ENCODE data around the gene SFN. TPM values are rescaled to one million over a fixed set of nuclear protein-coding genes. Genes with fewer than 3 reads are reported as not detected.
"Not testable (repeated sequence)": the region's sequence is repeated elsewhere in the genome, so short reads cannot be mapped to it uniquely, and the experiment has no call there.

Gene SFN
- total RNA-seq, 2 donors from 2014 or later, result 0.86 to 2.2 TPM

- Mint-ChIP-seq H3K27me3 (ENCODE audit: low read depth) (no peaks in the 10 kb centered on the region), H3K4me1 (ENCODE audit: low read depth) (peaks cover 25% of the 10 kb centered on the region), H3K9me3 (no peaks in the 10 kb centered on the region), H3K36me3 (ENCODE audit: insufficient read depth in 2 of 2) (no peaks in the 10 kb centered on the region), H3K4me3 (peak overlapping the region in 1 of 2 donors; percentile 38), H3K27ac (no peak overlapping the region)
- DNase-seq (no peak), ATAC-seq (replicated peaks in 1 of 2) (no peak)
These were observed 1.7 kb upstream of the SFN start for GRCh38 chr1:26861286-26861701.

DNA sequence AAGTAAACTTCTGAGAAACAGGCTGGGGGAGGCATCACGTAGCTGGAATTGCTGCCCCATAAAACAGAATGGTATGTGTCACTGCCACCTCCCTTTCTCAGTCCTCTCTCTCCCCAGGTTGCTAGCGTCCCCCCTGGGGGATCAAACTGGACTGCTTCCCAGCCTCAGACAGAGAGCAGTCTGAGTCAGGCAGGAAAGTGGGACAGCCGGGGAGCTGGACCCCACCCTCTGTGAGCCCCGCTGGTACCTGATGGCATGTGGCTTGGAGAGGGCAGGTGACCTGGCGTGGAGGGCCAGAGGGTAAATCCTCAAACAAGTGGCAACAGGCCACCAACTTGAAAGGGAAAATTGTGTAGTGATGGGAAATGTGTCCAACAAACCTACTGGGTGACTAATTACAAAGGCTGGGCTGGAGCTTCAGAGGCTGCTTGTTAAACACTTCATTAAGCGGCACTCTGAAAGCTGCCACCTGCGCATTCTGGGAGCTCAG, 1.0 kb upstream of the SFN start:
- ATAC-seq (replicated peaks in 1 of 2) (no peak), DNase-seq (no peak)
- no peaks in the 10 kb centered on the region for H3K9me3 Mint-ChIP-seq
- H3K4me1 Mint-ChIP-seq (ENCODE audit: low read depth), result peaks cover 25% of the 10 kb centered on the region
- H3K27me3 Mint-ChIP-seq (ENCODE audit: low read depth), result no peaks in the 10 kb centered on the region
- H3K27ac Mint-ChIP-seq, result no peak overlapping the region
- peak overlapping the region in 1 of 2 donors; percentile 13 for H3K4me3 Mint-ChIP-seq
- no peaks in the 10 kb centered on the region for H3K36me3 Mint-ChIP-seq (ENCODE audit: insufficient read depth in 2 of 2)

DNA sequence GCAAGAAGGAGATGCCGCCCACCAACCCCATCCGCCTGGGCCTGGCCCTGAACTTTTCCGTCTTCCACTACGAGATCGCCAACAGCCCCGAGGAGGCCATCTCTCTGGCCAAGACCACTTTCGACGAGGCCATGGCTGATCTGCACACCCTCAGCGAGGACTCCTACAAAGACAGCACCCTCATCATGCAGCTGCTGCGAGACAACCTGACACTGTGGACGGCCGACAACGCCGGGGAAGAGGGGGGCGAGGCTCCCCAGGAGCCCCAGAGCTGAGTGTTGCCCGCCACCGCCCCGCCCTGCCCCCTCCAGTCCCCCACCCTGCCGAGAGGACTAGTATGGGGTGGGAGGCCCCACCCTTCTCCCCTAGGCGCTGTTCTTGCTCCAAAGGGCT, 732 bp downstream of the SFN start:
- no peak for ATAC-seq (replicated peaks in 1 of 2)

GRCh38 chr1:26864610-26865480, 1.9 kb downstream of the SFN start:
- Mint-ChIP-seq H3K27ac (peak overlapping the region; percentile 86), H3K4me3 (peak overlapping the region; percentile 96 to 98)

More for the DNA sequence above, 732 bp downstream of the SFN start:
- no peaks in the 10 kb centered on the region for H3K27me3 Mint-ChIP-seq (ENCODE audit: low read depth)
- H3K9me3 Mint-ChIP-seq, result no peaks in the 10 kb centered on the region
- no peak for DNase-seq
- H3K4me3 Mint-ChIP-seq, result peak overlapping the region; percentile 96 to 98
- H3K4me1 Mint-ChIP-seq (ENCODE audit: low read depth), result peaks cover 25% of the 10 kb centered on the region
- no peaks in the 10 kb centered on the region for H3K36me3 Mint-ChIP-seq (ENCODE audit: insufficient read depth in 2 of 2)
- no peak overlapping the region for H3K27ac Mint-ChIP-seq

DNA sequence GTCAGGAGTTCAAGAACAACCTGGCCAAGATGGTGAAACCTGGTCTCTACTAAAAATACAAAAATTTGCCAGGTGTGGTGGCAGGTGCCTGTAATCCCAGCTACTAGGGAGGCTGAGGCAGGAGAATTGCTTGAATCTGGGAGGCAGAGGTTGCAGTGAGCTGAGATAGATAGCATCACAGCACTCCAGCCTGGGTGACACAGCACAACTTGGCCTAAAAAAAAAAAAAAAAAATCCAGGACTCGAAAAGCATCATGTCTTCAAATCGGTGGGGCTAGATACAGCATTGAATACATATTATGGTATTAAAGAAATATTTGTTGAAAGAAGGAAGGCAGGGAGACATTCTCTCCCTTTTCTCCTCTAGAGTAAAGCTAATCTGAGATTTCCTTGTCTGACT, 10.1 kb downstream of the SFN start:
- not testable (repeated sequence) for H3K27ac Mint-ChIP-seq; H3K4me1 Mint-ChIP-seq (ENCODE audit: low read depth)

More at GRCh38 chr1:26864610-26865480, 1.9 kb downstream of the SFN start:
- ATAC-seq (replicated peaks in 1 of 2) (peak; percentile 95 to 97), DNase-seq (peak; percentile 97 to 98)
- H3K36me3 Mint-ChIP-seq (ENCODE audit: insufficient read depth in 2 of 2), result no peaks in the 10 kb centered on the region
- no peaks in the 10 kb centered on the region for H3K27me3 Mint-ChIP-seq (ENCODE audit: low read depth)
- no peaks in the 10 kb centered on the region for H3K9me3 Mint-ChIP-seq
- peaks cover 25% of the 10 kb centered on the region for H3K4me1 Mint-ChIP-seq (ENCODE audit: low read depth)

DNA sequence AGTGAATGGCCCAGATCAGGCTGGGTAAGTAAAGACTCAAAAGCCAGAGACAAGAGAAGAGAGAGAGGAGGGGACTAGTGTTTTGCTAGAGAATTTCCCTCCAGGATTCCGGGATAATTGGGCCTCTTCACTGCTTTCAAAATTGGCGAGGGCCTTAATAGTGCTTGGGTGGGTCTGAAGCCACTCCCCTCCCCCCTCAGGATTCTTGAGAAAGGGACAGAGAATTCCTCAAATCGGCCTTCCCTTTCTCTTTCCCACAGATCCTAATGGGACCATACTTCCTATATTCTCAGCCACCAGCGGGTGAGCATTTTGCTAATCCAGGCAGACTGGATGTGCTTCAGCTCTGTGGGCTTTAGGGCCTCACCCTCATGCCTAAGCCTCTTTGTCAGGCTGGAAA, 11.9 kb downstream of the SFN start:
- Mint-ChIP-seq H3K4me3 (no peak overlapping the region), H3K27me3 (ENCODE audit: low read depth) (no peaks in the 10 kb centered on the region), H3K36me3 (ENCODE audit: insufficient read depth in 2 of 2) (peaks cover 0 to 4% of the 10 kb centered on the region in 2 donors), H3K27ac (no peak overlapping the region), H3K4me1 (ENCODE audit: low read depth) (no peaks in the 10 kb centered on the region), H3K9me3 (no peaks in the 10 kb centered on the region)
- no peak for DNase-seq
- ATAC-seq (replicated peaks in 1 of 2), result no peak

More for the DNA sequence above, 10.1 kb downstream of the SFN start:
- not testable (repeated sequence) for H3K4me3 Mint-ChIP-seq; ATAC-seq (replicated peaks in 1 of 2); DNase-seq; H3K9me3 Mint-ChIP-seq; H3K36me3 Mint-ChIP-seq (ENCODE audit: insufficient read depth in 2 of 2); H3K27me3 Mint-ChIP-seq (ENCODE audit: low read depth)

GRCh38 chr1:26877326-26877725, 14.4 kb downstream of the SFN start:
- H3K4me3 Mint-ChIP-seq, result no peak overlapping the region
- H3K4me1 Mint-ChIP-seq (ENCODE audit: low read depth), result no peaks in the 10 kb centered on the region
- DNase-seq (no peak), ATAC-seq (replicated peaks in 1 of 2) (no peak)
- H3K36me3 Mint-ChIP-seq (ENCODE audit: insufficient read depth in 2 of 2), result peaks cover 2 to 5% of the 10 kb centered on the region in 2 donors
- no peaks in the 10 kb centered on the region for H3K9me3 Mint-ChIP-seq
- H3K27ac Mint-ChIP-seq, result no peak overlapping the region
- H3K27me3 Mint-ChIP-seq (ENCODE audit: low read depth), result no peaks in the 10 kb centered on the region

GRCh38 chr1:26879793-26880192, 16.8 kb downstream of the SFN start:
- Mint-ChIP-seq H3K36me3 (ENCODE audit: insufficient read depth in 2 of 2) (peaks cover 10 to 23% of the 10 kb centered on the region in 2 donors), H3K27ac (no peak overlapping the region), H3K4me3 (no peak overlapping the region)

GRCh38 chr1:26881611-26882010, 18.7 kb downstream of the SFN start:
- peaks cover 14 to 24% of the 10 kb centered on the region in 2 donors for H3K36me3 Mint-ChIP-seq (ENCODE audit: insufficient read depth in 2 of 2)
- not testable (repeated sequence) for H3K27me3 Mint-ChIP-seq (ENCODE audit: low read depth); H3K4me3 Mint-ChIP-seq; H3K4me1 Mint-ChIP-seq (ENCODE audit: low read depth); DNase-seq; H3K27ac Mint-ChIP-seq; H3K9me3 Mint-ChIP-seq; ATAC-seq (replicated peaks in 1 of 2)

More at GRCh38 chr1:26879793-26880192, 16.8 kb downstream of the SFN start:
- H3K4me1 Mint-ChIP-seq (ENCODE audit: low read depth), result no peaks in the 10 kb centered on the region
- no peaks in the 10 kb centered on the region for H3K9me3 Mint-ChIP-seq
- no peaks in the 10 kb centered on the region for H3K27me3 Mint-ChIP-seq (ENCODE audit: low read depth)
- no peak for DNase-seq
- ATAC-seq (replicated peaks in 1 of 2), result no peak

GRCh38 chr1:26882696-26883463, 19.9 kb downstream of the SFN start:
- H3K27ac Mint-ChIP-seq, result no peak overlapping the region
- DNase-seq, result no peak
- no peak overlapping the region for H3K4me3 Mint-ChIP-seq
- no peaks in the 10 kb centered on the region for H3K9me3 Mint-ChIP-seq
- H3K27me3 Mint-ChIP-seq (ENCODE audit: low read depth), result no peaks in the 10 kb centered on the region
- no peak for ATAC-seq (replicated peaks in 1 of 2)
- H3K36me3 Mint-ChIP-seq (ENCODE audit: insufficient read depth in 2 of 2), result peaks cover 15 to 26% of the 10 kb centered on the region in 2 donors
- peaks cover 5% of the 10 kb centered on the region for H3K4me1 Mint-ChIP-seq (ENCODE audit: low read depth)

- Mint-ChIP-seq H3K4me1 (ENCODE audit: low read depth) (peaks cover 32% of the 10 kb centered on the region), H3K27me3 (ENCODE audit: low read depth) (no peaks in the 10 kb centered on the region), H3K36me3 (ENCODE audit: insufficient read depth in 2 of 2) (peaks cover 24 to 31% of the 10 kb centered on the region in 2 donors), H3K27ac (peak overlapping the region; percentile 8), H3K4me3 (no peak overlapping the region), H3K9me3 (no peaks in the 10 kb centered on the region)
- ATAC-seq (replicated peaks in 1 of 2), result no peak
- peak in 1 of 2 donors; percentile 9 for DNase-seq
These were observed 24.2 kb downstream of the SFN start for GRCh38 chr1:26887125-26887524.

- DNase-seq (no peak), ATAC-seq (replicated peaks in 1 of 2) (no peak)
- no peaks in the 10 kb centered on the region for H3K27me3 Mint-ChIP-seq (ENCODE audit: low read depth)
- H3K27ac Mint-ChIP-seq, result peak overlapping the region; percentile 92
- peaks cover 32% of the 10 kb centered on the region for H3K4me1 Mint-ChIP-seq (ENCODE audit: low read depth)
- H3K4me3 Mint-ChIP-seq, result peak overlapping the region; percentile 93
- peaks cover 21 to 25% of the 10 kb centered on the region in 2 donors for H3K36me3 Mint-ChIP-seq (ENCODE audit: insufficient read depth in 2 of 2)
- H3K9me3 Mint-ChIP-seq, result no peaks in the 10 kb centered on the region
These were observed 25.3 kb downstream of the SFN start for GRCh38 chr1:26888231-26888630.
